ENCODE data around the gene SHFL. TPM values are rescaled to one million over a fixed set of nuclear protein-coding genes. Genes with fewer than 3 reads are reported as not detected.

Gene SHFL
- total RNA-seq, 2 donors from 2014 or later = 65.2 to 68.0 TPM

- Mint-ChIP-seq H3K36me3 (ENCODE audit: low read depth) (peaks cover 7% of the 10 kb centered on the region), H3K4me3 (no peak overlapping the region), H3K27me3 (no peaks in the 10 kb centered on the region)
Measured at GRCh38 chr19:10091895-10092641, 6.0 kb downstream of the SHFL start.

GRCh38 chr19:10092648-10093294 lies 6.7 kb downstream of the SHFL start:
- no peak for DNase-seq
- no peak overlapping the region for H3K4me3 Mint-ChIP-seq
- no peak for ATAC-seq
- no peak overlapping the region for H3K27ac Mint-ChIP-seq
- peaks cover 13% of the 10 kb centered on the region for H3K4me1 Mint-ChIP-seq
- H3K9me3 ChIP-seq (ENCODE audit: control insufficient read depth, low read length, poor library complexity, severe bottlenecking) = no peaks in the 10 kb centered on the region
- H3K36me3 Mint-ChIP-seq (ENCODE audit: low read depth) = peaks cover 7% of the 10 kb centered on the region
- H3K27me3 Mint-ChIP-seq = no peaks in the 10 kb centered on the region

More at GRCh38 chr19:10091895-10092641, 6.0 kb downstream of the SHFL start:
- no peaks in the 10 kb centered on the region for H3K9me3 ChIP-seq (ENCODE audit: control insufficient read depth, low read length, poor library complexity, severe bottlenecking)
- DNase-seq (no peak), ATAC-seq (no peak)
- peaks cover 20% of the 10 kb centered on the region for H3K4me1 Mint-ChIP-seq
- peak overlapping the region; percentile 21 for H3K27ac Mint-ChIP-seq

- H3K4me1 Mint-ChIP-seq = peaks cover 17% of the 10 kb centered on the region
- no peak for ATAC-seq
- peak overlapping the region; percentile 6 for H3K27ac Mint-ChIP-seq
- H3K9me3 ChIP-seq (ENCODE audit: control insufficient read depth, low read length, poor library complexity, severe bottlenecking) = no peaks in the 10 kb centered on the region
- peaks cover 7% of the 10 kb centered on the region for H3K36me3 Mint-ChIP-seq (ENCODE audit: low read depth)
- H3K27me3 Mint-ChIP-seq = no peaks in the 10 kb centered on the region
- no peak overlapping the region for H3K4me3 Mint-ChIP-seq
- DNase-seq = no peak
Measured at GRCh38 chr19:10093295-10094186, 7.4 kb downstream of the SHFL start.

- no peak for DNase-seq
- Mint-ChIP-seq H3K27ac (peak overlapping the region; percentile 60), H3K4me3 (peak overlapping the region; percentile 60), H3K27me3 (no peaks in the 10 kb centered on the region), H3K36me3 (ENCODE audit: low read depth) (peaks cover 7% of the 10 kb centered on the region), H3K4me1 (peaks cover 27% of the 10 kb centered on the region)
- no peaks in the 10 kb centered on the region for H3K9me3 ChIP-seq (ENCODE audit: control insufficient read depth, low read length, poor library complexity, severe bottlenecking)
- ATAC-seq = no peak
Measured at GRCh38 chr19:10095622-10095947, 9.5 kb downstream of the SHFL start.

DNA sequence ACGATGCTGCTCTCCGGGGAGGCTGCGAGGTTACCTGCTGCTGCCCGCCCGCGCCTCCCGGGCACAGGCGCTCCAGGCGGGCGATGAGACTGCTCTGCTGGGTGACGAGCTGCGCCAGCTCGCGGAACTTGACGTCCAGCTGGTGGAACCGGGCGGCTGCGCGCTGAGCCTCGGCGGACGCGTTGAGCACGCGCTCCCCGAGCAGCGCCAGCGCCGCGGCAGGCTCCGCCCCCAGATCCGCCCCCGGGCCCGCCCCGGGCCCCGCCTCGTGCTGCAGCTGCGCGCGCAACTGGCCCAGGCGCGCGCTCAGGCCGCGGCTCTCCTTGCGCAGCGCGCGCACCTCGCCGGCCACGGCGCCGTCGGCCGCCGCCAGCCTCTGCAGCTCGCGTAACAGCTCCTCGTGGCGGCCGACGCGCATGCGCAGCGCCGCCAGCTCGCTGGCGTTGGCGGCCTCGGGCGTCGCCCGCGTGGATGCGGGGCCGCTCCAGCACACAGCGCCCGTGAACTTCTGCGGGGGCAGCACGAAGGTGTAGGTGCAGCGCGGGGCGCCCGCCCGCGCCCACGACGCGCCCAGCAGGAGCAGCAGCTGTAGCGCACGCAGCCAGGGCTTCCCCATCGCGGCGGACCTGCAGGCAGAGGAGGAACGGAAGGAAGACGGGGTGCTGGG lies 10.0 kb downstream of the SHFL start:
- H3K9me3 ChIP-seq (ENCODE audit: control insufficient read depth, low read length, poor library complexity, severe bottlenecking) = no peaks in the 10 kb centered on the region
- ATAC-seq (peak; percentile 92), DNase-seq (peak; percentile 89 to 93 (median 90))
- H3K36me3 Mint-ChIP-seq (ENCODE audit: low read depth) = peaks cover 7% of the 10 kb centered on the region
- no peaks in the 10 kb centered on the region for H3K27me3 Mint-ChIP-seq
- H3K27ac Mint-ChIP-seq = peak overlapping the region; percentile 79
- peaks cover 28% of the 10 kb centered on the region for H3K4me1 Mint-ChIP-seq
- peak overlapping the region; percentile 60 for H3K4me3 Mint-ChIP-seq

GRCh38 chr19:10096615-10096963 lies 10.5 kb downstream of the SHFL start:
- Mint-ChIP-seq H3K27ac (peak overlapping the region; percentile 79), H3K4me1 (peaks cover 26% of the 10 kb centered on the region), H3K4me3 (peak overlapping the region; percentile 60), H3K36me3 (ENCODE audit: low read depth) (peaks cover 7% of the 10 kb centered on the region), H3K27me3 (no peaks in the 10 kb centered on the region)
- DNase-seq = no peak
- H3K9me3 ChIP-seq (ENCODE audit: control insufficient read depth, low read length, poor library complexity, severe bottlenecking) = no peaks in the 10 kb centered on the region
- ATAC-seq = no peak

DNA sequence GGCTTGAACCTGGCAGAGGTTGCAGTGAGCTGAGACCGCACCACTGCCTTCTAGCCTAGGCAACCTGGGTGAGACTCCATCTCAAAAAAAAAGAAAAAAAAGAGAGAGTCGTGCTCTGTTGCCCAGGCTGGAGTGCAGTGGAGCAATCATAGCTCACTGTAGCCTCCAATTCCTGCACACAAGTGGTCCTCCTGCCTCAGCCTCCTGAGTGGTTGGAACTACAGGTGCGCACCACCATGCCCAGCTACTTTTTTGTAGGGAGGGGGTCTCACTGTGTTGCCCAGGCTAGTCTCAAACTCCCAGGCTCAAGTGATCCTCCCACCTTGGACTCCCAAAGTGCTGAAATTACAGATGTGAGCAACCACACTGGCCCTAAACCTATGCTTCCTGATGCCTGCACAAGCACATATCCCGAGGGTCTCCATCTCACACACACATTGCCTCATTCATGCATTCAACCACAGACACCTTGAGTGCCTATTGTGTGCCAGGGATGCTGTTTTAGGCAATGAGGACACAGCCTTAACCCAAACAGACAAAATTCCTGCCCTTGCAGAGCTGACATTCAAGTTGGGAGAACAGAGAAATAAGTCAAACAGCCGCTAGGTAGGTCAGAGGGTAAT lies 14.2 kb downstream of the SHFL start:
- peaks cover 41% of the 10 kb centered on the region for H3K4me1 Mint-ChIP-seq
- no peaks in the 10 kb centered on the region for H3K36me3 Mint-ChIP-seq (ENCODE audit: low read depth)
- no peak overlapping the region for H3K4me3 Mint-ChIP-seq
- peak overlapping the region; percentile 99 for H3K27ac Mint-ChIP-seq
- no peaks in the 10 kb centered on the region for H3K9me3 ChIP-seq (ENCODE audit: control insufficient read depth, low read length, poor library complexity, severe bottlenecking)
- ATAC-seq (no peak), DNase-seq (no peak)
- H3K27me3 Mint-ChIP-seq = no peaks in the 10 kb centered on the region

DNA sequence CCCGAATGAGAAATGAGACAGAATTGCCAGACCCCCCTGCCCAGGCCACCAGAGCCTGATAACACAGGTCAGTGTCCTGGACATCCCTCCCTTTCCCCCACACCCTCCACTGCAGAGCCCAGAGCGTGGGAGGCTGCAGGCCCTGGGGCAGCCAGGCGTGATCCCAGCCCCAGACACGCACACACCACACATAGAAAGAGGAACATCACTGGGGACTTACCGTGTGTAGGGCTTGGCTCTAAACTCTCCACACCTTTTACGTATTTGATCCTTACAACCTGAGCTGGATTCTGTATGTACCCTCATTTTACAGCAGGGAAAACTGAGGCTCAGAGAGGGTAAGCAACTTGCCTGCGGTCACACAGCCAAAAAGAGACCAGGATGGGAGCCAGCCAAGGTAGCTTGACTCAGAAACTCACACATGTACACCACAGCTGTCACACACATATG lies 16.7 kb downstream of the SHFL start:
- H3K4me3 Mint-ChIP-seq = peak overlapping the region; percentile 21
- no peaks in the 10 kb centered on the region for H3K36me3 Mint-ChIP-seq (ENCODE audit: low read depth)
- peak overlapping the region; percentile 99 for H3K27ac Mint-ChIP-seq
- ATAC-seq (no peak), DNase-seq (no peak)
- H3K4me1 Mint-ChIP-seq = peaks cover 55% of the 10 kb centered on the region
- H3K27me3 Mint-ChIP-seq = no peaks in the 10 kb centered on the region
- no peaks in the 10 kb centered on the region for H3K9me3 ChIP-seq (ENCODE audit: control insufficient read depth, low read length, poor library complexity, severe bottlenecking)

DNA sequence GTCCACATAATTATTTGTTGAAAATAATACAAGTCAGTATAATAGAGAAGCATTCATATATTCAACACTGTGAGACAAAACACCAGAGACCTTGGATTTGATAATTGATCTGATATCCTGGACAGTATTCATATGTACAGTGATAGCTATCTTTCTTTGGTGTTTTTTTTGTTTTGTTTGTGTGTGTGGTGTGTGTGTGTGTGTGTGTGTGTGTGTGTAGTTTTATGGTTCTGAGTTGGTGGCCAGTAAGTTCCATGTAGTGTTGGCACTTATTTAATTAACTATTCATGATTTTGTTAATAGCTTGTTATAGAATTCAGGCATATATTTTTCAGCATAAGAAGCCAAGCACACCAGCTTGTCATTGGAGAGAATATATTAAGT lies 18.0 kb downstream of the SHFL start:
- ATAC-seq (no peak), DNase-seq (no peak)
- Mint-ChIP-seq H3K4me1 (peaks cover 48% of the 10 kb centered on the region), H3K36me3 (ENCODE audit: low read depth) (no peaks in the 10 kb centered on the region), H3K4me3 (peak overlapping the region; percentile 33), H3K27me3 (no peaks in the 10 kb centered on the region), H3K27ac (peak overlapping the region; percentile 99)
- H3K9me3 ChIP-seq (ENCODE audit: control insufficient read depth, low read length, poor library complexity, severe bottlenecking) = no peaks in the 10 kb centered on the region

- H3K9me3 ChIP-seq (ENCODE audit: control insufficient read depth, low read length, poor library complexity, severe bottlenecking) = no peaks in the 10 kb centered on the region
- Mint-ChIP-seq H3K4me1 (peaks cover 46% of the 10 kb centered on the region), H3K27ac (peak overlapping the region; percentile 99), H3K4me3 (peak overlapping the region; percentile 88), H3K36me3 (ENCODE audit: low read depth) (peaks cover 4% of the 10 kb centered on the region), H3K27me3 (no peaks in the 10 kb centered on the region)
- ATAC-seq (peak; percentile 79), DNase-seq (peak; percentile 51 to 75 (median 56))
Measured at GRCh38 chr19:10104665-10105508, 18.8 kb downstream of the SHFL start.

DNA sequence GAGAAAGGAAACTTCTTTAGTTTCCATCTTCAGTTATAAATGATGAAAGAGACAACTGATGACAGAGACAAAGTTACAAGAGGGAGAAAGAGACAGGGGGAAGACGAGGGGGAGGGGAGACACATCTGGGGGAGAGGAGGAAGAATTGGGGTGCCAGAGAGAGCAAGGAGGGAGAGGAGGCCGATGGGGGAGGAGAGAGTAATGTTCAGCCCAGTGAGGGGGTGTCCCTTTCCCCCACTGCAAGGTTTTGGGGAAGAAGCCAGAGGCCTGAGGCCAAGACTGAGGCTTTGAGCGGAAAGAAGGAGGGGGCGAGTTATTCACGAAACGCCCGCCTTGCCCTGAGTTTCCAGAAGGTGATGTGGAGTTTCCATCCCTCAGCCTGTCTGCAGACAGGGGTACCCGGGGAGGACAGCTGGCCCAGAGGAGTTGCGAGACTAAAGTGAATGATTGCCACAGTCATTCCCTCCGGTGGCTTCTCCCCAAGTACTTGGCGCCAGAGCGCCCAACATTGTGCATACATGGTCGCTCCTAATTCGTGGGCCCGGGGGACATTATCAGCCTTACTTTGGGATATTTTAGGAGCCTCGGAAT lies 19.5 kb downstream of the SHFL start:
- H3K36me3 Mint-ChIP-seq (ENCODE audit: low read depth) = peaks cover 6% of the 10 kb centered on the region
- H3K4me1 Mint-ChIP-seq = peaks cover 44% of the 10 kb centered on the region
- peak overlapping the region; percentile 88 for H3K4me3 Mint-ChIP-seq
- peak overlapping the region; percentile 99 for H3K27ac Mint-ChIP-seq
- H3K9me3 ChIP-seq (ENCODE audit: control insufficient read depth, low read length, poor library complexity, severe bottlenecking) = no peaks in the 10 kb centered on the region
- peak in 2 of 3 donors; percentile 36 to 69 for DNase-seq
- ATAC-seq = peak; percentile 6
- H3K27me3 Mint-ChIP-seq = no peaks in the 10 kb centered on the region

Data from T-helper 17 cell (primary cell).